ENCODE results near the gene ADAMTS14. TPM values are rescaled to one million over a fixed set of nuclear protein-coding genes. Genes with fewer than 3 reads are reported as not detected.

Gene ADAMTS14
- total RNA-seq, 1 donor = not detected

DNA sequence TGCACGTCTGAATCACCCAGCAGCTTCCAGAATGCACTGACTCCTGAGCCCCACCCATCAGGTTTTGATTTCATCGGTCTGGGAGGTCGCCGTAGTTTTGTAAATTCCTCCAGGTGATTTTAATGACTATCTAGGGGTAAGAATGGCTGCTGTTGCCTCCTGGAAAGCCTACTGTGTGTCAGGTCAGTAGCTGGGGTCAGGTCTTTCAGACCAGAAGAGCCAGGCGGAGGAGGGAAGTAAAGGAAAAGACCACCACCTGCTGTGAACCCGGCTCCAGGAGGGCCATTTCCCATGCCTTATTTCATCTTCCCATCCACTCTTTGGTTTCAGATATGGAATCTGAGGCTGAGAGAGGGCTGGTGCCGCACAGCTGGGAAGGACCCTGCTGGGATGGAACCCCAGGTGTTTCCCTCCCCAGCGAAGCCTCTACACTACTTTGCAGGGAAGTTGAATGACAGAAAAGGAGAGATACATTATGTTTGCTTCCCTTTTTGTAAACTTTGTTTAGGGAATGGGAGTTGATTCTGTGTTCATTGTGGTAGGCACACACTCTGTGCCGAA is 19.8 kb downstream of the ADAMTS14 start:
- H3K9me3 ChIP-seq (ENCODE audit: low read depth, low read length) = no peaks in the 10 kb centered on the region

GRCh38 chr10:70693619-70694335 is 21.5 kb downstream of the ADAMTS14 start:
- H3K4me1 ChIP-seq (ENCODE audit: insufficient read depth, low read length) = no peaks in the 10 kb centered on the region
- H3K9me3 ChIP-seq (ENCODE audit: low read depth, low read length) = no peaks in the 10 kb centered on the region

More for the DNA sequence above, 19.8 kb downstream of the ADAMTS14 start:
- Histone ChIP-seq H3K4me1 (ENCODE audit: insufficient read depth, low read length) (no peaks in the 10 kb centered on the region), H3K27me3 (ENCODE audit: insufficient read depth, low read length) (no peaks in the 10 kb centered on the region), H3K4me3 (ENCODE audit: low read length) (no peak overlapping the region)

GRCh38 chr10:70694418-70695141 is 22.3 kb downstream of the ADAMTS14 start:
- Histone ChIP-seq H3K4me3 (ENCODE audit: low read length) (no peak overlapping the region), H3K4me1 (ENCODE audit: insufficient read depth, low read length) (no peaks in the 10 kb centered on the region), H3K27me3 (ENCODE audit: insufficient read depth, low read length) (no peaks in the 10 kb centered on the region), H3K9me3 (ENCODE audit: low read depth, low read length) (no peaks in the 10 kb centered on the region)

More at GRCh38 chr10:70693619-70694335, 21.5 kb downstream of the ADAMTS14 start:
- H3K27me3 ChIP-seq (ENCODE audit: insufficient read depth, low read length) = no peaks in the 10 kb centered on the region
- H3K4me3 ChIP-seq (ENCODE audit: low read length) = no peak overlapping the region

DNA sequence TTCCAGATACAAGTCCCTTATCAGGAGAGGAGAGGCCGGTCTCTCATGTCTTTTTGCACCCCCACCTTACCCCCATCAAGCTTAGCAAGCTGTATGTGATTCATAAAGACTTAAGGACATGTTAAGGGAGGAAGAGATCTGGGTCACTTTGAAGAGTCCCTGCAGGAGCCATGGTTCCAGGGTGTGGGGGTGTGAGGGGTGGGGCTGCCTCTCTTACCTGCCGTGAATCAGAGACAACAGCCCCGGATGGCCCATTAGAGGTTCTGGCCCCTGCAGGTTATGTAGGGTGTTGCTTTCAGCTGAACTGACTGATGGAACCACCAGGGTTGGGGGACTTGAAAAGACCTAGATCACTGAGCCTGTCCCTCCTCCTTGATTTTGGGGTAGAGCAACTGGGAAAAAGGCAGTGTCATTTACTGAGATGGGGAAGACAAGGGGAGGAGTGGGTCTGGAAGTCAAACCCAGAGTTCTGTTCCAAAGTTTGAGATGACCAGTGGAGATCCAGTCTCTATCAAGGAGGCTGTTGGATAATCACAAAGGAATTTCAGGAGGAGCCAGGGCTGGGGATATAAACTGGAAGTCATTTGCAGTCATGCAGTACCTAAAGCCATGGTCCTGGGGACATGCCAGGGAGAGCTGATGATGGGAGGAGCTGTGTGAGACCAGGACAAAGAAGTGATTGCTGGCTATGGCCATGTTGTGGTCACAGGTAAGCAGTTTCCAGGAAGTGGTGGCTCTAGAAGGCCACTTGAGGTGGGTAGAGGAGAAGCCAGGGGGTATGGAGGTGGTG is 23.1 kb downstream of the ADAMTS14 start:
- no peaks in the 10 kb centered on the region for H3K9me3 ChIP-seq (ENCODE audit: low read depth, low read length)
- H3K4me3 ChIP-seq (ENCODE audit: low read length) = no peak overlapping the region
- no peaks in the 10 kb centered on the region for H3K27me3 ChIP-seq (ENCODE audit: insufficient read depth, low read length)
- H3K4me1 ChIP-seq (ENCODE audit: insufficient read depth, low read length) = no peaks in the 10 kb centered on the region

GRCh38 chr10:70698211-70698610 is 25.9 kb downstream of the ADAMTS14 start:
- Histone ChIP-seq H3K4me3 (ENCODE audit: low read length) (no peak overlapping the region), H3K9me3 (ENCODE audit: low read depth, low read length) (no peaks in the 10 kb centered on the region), H3K27me3 (ENCODE audit: insufficient read depth, low read length) (no peaks in the 10 kb centered on the region), H3K4me1 (ENCODE audit: insufficient read depth, low read length) (no peaks in the 10 kb centered on the region)

- Histone ChIP-seq H3K9me3 (ENCODE audit: low read depth, low read length) (no peaks in the 10 kb centered on the region), H3K27me3 (ENCODE audit: insufficient read depth, low read length) (no peaks in the 10 kb centered on the region), H3K4me3 (ENCODE audit: low read length) (no peak overlapping the region), H3K4me1 (ENCODE audit: insufficient read depth, low read length) (no peaks in the 10 kb centered on the region)
Observed at GRCh38 chr10:70699063-70699658, 26.9 kb downstream of the ADAMTS14 start.

DNA sequence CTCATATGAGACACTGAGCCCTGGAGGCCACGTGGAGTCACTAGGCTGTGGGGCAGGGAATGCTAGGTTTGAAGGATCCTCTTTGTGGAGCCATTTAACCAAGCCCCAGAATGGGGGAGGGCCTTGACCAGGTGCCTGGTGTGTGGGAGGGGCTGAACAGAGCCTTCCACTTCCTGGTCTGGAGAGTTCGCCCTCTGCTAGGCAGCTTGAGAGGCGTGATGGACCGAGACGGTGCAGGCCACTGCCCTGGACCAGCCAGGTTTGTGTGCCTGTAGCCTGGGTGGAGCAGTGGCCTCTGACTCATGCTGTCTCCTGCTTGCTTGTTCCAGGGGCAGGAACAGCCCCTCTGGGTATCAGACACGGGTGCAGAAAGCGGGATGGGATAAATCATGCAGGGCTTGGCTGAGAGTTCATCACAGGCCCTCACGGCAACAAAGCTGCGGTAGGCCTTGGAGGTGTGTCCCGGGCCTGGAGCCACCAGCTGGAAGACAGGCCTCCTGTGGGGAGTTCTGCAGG is 27.4 kb downstream of the ADAMTS14 start:
- no peaks in the 10 kb centered on the region for H3K9me3 ChIP-seq (ENCODE audit: low read depth, low read length)
- H3K4me3 ChIP-seq (ENCODE audit: low read length) = no peak overlapping the region
- no peaks in the 10 kb centered on the region for H3K4me1 ChIP-seq (ENCODE audit: insufficient read depth, low read length)
- H3K27me3 ChIP-seq (ENCODE audit: insufficient read depth, low read length) = no peaks in the 10 kb centered on the region

GRCh38 chr10:70702190-70702763 is 30.0 kb downstream of the ADAMTS14 start:
- Histone ChIP-seq H3K9me3 (ENCODE audit: low read depth, low read length) (no peaks in the 10 kb centered on the region), H3K4me3 (ENCODE audit: low read length) (no peak overlapping the region), H3K27me3 (ENCODE audit: insufficient read depth, low read length) (no peaks in the 10 kb centered on the region), H3K4me1 (ENCODE audit: insufficient read depth, low read length) (no peaks in the 10 kb centered on the region)

- Histone ChIP-seq H3K9me3 (ENCODE audit: low read depth, low read length) (no peaks in the 10 kb centered on the region), H3K27me3 (ENCODE audit: insufficient read depth, low read length) (no peaks in the 10 kb centered on the region), H3K4me3 (ENCODE audit: low read length) (no peak overlapping the region), H3K4me1 (ENCODE audit: insufficient read depth, low read length) (no peaks in the 10 kb centered on the region)
Observed at GRCh38 chr10:70704211-70704610, 31.9 kb downstream of the ADAMTS14 start.

DNA sequence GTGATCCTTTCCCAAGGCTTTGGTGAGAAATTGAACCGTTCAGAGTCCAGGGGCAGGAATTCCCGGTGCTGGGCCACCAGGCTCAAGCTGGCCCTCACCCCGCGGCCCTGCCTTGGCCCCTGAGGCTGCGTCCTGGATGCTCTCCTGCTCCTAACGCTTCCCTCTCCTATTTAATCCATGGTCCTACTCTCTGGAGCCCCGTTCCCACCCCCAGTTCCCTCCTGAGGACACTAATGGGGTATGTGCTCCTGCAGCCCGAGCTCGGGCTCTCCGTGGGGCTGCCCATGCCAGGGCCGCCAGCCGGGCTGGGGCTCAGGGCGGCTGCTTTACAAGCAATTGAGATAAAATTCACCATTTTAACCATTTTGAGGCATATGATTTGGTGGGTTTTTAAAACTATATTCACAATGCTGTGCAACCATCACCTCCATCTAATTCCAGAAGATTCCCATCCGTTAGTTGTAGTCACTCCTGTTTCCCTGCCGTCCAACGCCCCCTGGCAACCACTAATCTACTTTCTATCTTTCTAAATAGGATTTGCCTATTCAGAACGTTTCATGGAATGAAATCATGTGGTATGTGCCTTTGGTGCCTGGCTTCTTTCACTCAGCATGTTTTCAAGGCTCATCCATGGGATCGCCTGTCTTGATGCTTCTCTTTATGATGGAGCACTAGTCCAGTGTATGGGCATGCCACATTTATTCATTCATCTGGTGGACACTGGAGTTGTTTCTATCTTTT is 33.0 kb downstream of the ADAMTS14 start:
- Histone ChIP-seq H3K4me1 (ENCODE audit: insufficient read depth, low read length) (no peaks in the 10 kb centered on the region), H3K4me3 (ENCODE audit: low read length) (no peak overlapping the region), H3K9me3 (ENCODE audit: low read depth, low read length) (no peaks in the 10 kb centered on the region), H3K27me3 (ENCODE audit: insufficient read depth, low read length) (no peaks in the 10 kb centered on the region)

DNA sequence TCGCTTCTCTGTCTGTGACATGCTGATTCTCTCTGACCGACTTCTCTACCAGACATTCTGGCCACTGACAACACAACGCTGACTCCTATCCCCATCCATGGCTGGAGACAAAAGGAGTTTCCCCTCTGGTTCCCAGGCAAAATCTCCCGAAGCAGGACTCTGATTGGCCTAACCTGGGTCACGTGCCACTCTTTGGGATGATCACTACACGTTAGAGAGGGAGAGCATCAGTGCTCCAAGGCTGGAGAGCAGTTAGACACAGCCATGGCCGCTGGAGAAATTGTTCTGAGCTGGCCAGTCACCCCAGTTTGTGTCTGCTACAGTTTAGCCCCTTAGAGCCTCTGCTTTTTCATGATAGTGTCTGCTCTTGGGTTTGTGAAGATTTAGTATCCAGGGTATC is 38.9 kb downstream of the ADAMTS14 start:
- Histone ChIP-seq H3K27me3 (ENCODE audit: insufficient read depth, low read length) (no peaks in the 10 kb centered on the region), H3K9me3 (ENCODE audit: low read depth, low read length) (no peaks in the 10 kb centered on the region), H3K4me3 (ENCODE audit: low read length) (no peak overlapping the region), H3K4me1 (ENCODE audit: insufficient read depth, low read length) (peaks cover 7% of the 10 kb centered on the region)

GRCh38 chr10:70711911-70712310 is 39.6 kb downstream of the ADAMTS14 start:
- no peaks in the 10 kb centered on the region for H3K9me3 ChIP-seq (ENCODE audit: low read depth, low read length)
- peaks cover 11% of the 10 kb centered on the region for H3K4me1 ChIP-seq (ENCODE audit: insufficient read depth, low read length)
- no peak overlapping the region for H3K4me3 ChIP-seq (ENCODE audit: low read length)
- no peaks in the 10 kb centered on the region for H3K27me3 ChIP-seq (ENCODE audit: insufficient read depth, low read length)

GRCh38 chr10:70714245-70714644 is 41.9 kb downstream of the ADAMTS14 start:
- Histone ChIP-seq H3K27me3 (ENCODE audit: insufficient read depth, low read length) (no peaks in the 10 kb centered on the region), H3K9me3 (ENCODE audit: low read depth, low read length) (no peaks in the 10 kb centered on the region), H3K4me3 (ENCODE audit: low read length) (no peak overlapping the region), H3K4me1 (ENCODE audit: insufficient read depth, low read length) (peaks cover 11% of the 10 kb centered on the region)

DNA sequence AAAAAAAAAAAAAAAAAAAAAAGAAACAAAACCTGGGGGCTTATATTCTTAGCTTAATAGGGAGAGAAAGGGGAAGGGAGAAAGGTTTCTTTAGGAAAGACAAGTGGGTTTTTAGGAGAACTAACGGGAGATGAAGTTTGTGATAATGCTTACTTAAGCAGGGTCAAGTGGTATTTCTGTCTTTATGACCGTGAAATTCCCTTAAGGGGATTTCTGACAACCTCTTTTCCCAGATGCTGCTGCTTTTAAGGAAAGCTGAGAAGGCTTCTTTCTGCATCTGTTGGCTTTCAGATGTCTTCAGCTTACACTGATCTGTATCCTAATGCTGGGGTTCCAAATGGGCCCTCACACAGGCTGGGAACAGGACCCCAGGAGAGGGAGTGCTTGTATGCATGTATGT is 42.6 kb downstream of the ADAMTS14 start:
- peaks cover 11% of the 10 kb centered on the region for H3K4me1 ChIP-seq (ENCODE audit: insufficient read depth, low read length)
- no peaks in the 10 kb centered on the region for H3K9me3 ChIP-seq (ENCODE audit: low read depth, low read length)
- no peak overlapping the region for H3K4me3 ChIP-seq (ENCODE audit: low read length)
- no peaks in the 10 kb centered on the region for H3K27me3 ChIP-seq (ENCODE audit: insufficient read depth, low read length)

Data from mononuclear cell (primary cell).